ENCODE data around the gene BPIFA1. TPM values are rescaled to one million over a fixed set of nuclear protein-coding genes. Genes with fewer than 3 reads are reported as not detected.

BPIFA1 gene
- total RNA-seq, 1 experiment from 2014 or later: not detected

DNA sequence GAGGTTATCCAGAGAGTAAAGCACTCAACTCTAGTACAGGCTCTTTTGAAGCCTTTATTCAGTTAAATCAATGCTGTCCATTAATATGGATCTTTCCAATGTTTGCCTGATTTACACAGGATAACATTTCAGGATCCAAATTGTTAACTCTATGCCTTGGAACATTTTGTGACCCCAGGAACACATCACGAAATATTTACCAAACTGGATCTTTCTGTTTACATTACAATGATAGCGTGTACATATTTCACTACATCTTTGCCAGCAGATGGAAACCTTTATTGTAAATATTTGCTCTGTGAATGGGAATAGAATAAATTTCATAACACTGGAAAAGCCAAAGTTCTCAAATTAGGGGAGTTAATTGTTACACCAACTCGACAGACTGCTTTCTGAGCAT, 44.3 kb upstream of the BPIFA1 start:
- intact Hi-C loops (cut with micrococcal nuclease): no loop called here
- CTCF ChIA-PET: no interaction called here
- no peaks in the 10 kb centered on the region for H3K9me2 ChIP-seq (replicated peaks; ENCODE audit: low read length)

DNA sequence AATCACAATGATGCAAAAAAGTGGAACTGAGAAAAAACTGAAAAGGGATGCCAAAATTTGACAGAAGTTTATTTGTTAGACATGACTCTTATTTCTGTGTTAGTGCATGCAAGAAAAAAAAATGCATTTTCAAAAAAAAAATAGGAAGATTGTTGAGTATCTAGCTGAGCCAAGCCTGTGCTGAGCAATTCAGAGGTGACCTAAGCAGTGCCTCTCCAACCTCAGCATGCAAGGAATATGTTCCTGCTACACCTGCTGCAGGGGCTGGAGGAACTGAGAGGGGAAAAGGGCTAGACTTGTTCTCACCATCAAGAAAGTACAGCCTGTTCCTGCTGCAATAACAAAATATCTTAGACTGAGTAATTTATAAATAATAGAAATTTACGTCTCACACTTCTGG, 43.8 kb upstream of the BPIFA1 start:
- DNase-seq (no peak), ATAC-seq (no peak)
- Histone ChIP-seq H3K4me1 (ENCODE audit: insufficient read depth, low read length) (no peaks in the 10 kb centered on the region), H3K9ac (ENCODE audit: low read length) (no peak overlapping the region), H3K79me2 (ENCODE audit: low read length) (no peaks in the 10 kb centered on the region), H3K4me2 (ENCODE audit: low read length) (no peak overlapping the region), H3K4me3 (ENCODE audit: low read length) (no peak overlapping the region), H4K20me1 (ENCODE audit: low read length) (no peaks in the 10 kb centered on the region), H3K9me2 (replicated peaks; ENCODE audit: low read length) (no peaks in the 10 kb centered on the region), H3F3A (ENCODE audit: low read length, unreplicated experiment) (no peaks in the 10 kb centered on the region), H3K27me3 (ENCODE audit: low read length) (peaks cover 42% of the 10 kb centered on the region), H3K27ac (ENCODE audit: low read length) (no peak overlapping the region), H3K36me3 (ENCODE audit: low read depth, low read length) (no peaks in the 10 kb centered on the region), H3K9me3 (ENCODE audit: low read length) (no peaks in the 10 kb centered on the region), H2AFZ (ENCODE audit: low read length) (no peak overlapping the region)
- BruUV-seq (replicated peaks): no TSS peak
- intact Hi-C loops (cut with micrococcal nuclease): no loop called here
- ChIA-PET CTCF (no interaction called here), POLR2A (ENCODE audit: unreplicated experiment) (no interaction called here)
- no peak for TF ChIP-seq EZH2phosphoT487 (IDR thresholded peaks at IDR 0.05; ENCODE audit: borderline replicate concordance, low read length)
- TF ChIP-seq, protein P1, sequence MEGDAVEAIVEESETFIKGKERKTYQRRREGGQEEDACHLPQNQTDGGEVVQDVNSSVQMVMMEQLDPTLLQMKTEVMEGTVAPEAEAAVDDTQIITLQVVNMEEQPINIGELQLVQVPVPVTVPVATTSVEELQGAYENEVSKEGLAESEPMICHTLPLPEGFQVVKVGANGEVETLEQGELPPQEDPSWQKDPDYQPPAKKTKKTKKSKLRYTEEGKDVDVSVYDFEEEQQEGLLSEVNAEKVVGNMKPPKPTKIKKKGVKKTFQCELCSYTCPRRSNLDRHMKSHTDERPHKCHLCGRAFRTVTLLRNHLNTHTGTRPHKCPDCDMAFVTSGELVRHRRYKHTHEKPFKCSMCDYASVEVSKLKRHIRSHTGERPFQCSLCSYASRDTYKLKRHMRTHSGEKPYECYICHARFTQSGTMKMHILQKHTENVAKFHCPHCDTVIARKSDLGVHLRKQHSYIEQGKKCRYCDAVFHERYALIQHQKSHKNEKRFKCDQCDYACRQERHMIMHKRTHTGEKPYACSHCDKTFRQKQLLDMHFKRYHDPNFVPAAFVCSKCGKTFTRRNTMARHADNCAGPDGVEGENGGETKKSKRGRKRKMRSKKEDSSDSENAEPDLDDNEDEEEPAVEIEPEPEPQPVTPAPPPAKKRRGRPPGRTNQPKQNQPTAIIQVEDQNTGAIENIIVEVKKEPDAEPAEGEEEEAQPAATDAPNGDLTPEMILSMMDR (conservative IDR thresholded peaks at IDR 0.05; ENCODE audit: low read depth, low read length): no peak
- no peak for TF ChIP-seq EZH2 (IDR thresholded peaks at IDR 0.05; ENCODE audit: low read length, unreplicated experiment)

More for the DNA sequence above, 44.3 kb upstream of the BPIFA1 start:
- H3K4me2 ChIP-seq (ENCODE audit: low read length): no peak overlapping the region
- no peaks in the 10 kb centered on the region for H4K20me1 ChIP-seq (ENCODE audit: low read length)
- no peak overlapping the region for H3K9ac ChIP-seq (ENCODE audit: low read length)
- no peaks in the 10 kb centered on the region for H3F3A ChIP-seq (ENCODE audit: low read length, unreplicated experiment)
- TF ChIP-seq, protein P1 (conservative IDR thresholded peaks at IDR 0.05; ENCODE audit: low read depth, low read length): no peak
- TF ChIP-seq EZH2 (IDR thresholded peaks at IDR 0.05; ENCODE audit: low read length, unreplicated experiment): no peak
- no peak for TF ChIP-seq EZH2phosphoT487 (IDR thresholded peaks at IDR 0.05; ENCODE audit: borderline replicate concordance, low read length)
- no peak overlapping the region for H3K4me3 ChIP-seq (ENCODE audit: low read length)
- H3K36me3 ChIP-seq (ENCODE audit: low read depth, low read length): no peaks in the 10 kb centered on the region
- H2AFZ ChIP-seq (ENCODE audit: low read length): no peak overlapping the region
- no peak for ATAC-seq
- H3K4me1 ChIP-seq (ENCODE audit: insufficient read depth, low read length): no peaks in the 10 kb centered on the region
- DNase-seq: peak; percentile 5
- H3K79me2 ChIP-seq (ENCODE audit: low read length): no peaks in the 10 kb centered on the region
- POLR2A ChIA-PET (ENCODE audit: unreplicated experiment): no interaction called here
- H3K9me3 ChIP-seq (ENCODE audit: low read length): no peaks in the 10 kb centered on the region
- H3K27ac ChIP-seq (ENCODE audit: low read length): no peak overlapping the region
- BruUV-seq (replicated peaks): no TSS peak
- peaks cover 42% of the 10 kb centered on the region for H3K27me3 ChIP-seq (ENCODE audit: low read length)

GRCh38 chr20:33192912-33193501, 42.8 kb upstream of the BPIFA1 start:
- no peak overlapping the region for H3K9ac ChIP-seq (ENCODE audit: low read length)
- POLR2A ChIA-PET (ENCODE audit: unreplicated experiment): no interaction called here
- H3K9me2 ChIP-seq (replicated peaks; ENCODE audit: low read length): no peaks in the 10 kb centered on the region
- no peak for ATAC-seq
- no TSS peak for BruUV-seq (replicated peaks)
- H4K20me1 ChIP-seq (ENCODE audit: low read length): no peaks in the 10 kb centered on the region
- intact Hi-C loops (cut with micrococcal nuclease): no loop called here
- H3K4me2 ChIP-seq (ENCODE audit: low read length): no peak overlapping the region
- H2AFZ ChIP-seq (ENCODE audit: low read length): no peak overlapping the region
- H3K27ac ChIP-seq (ENCODE audit: low read length): no peak overlapping the region
- DNase-seq: no peak
- CTCF ChIA-PET: no interaction called here
- no peaks in the 10 kb centered on the region for H3K9me3 ChIP-seq (ENCODE audit: low read length)
- no peaks in the 10 kb centered on the region for H3K4me1 ChIP-seq (ENCODE audit: insufficient read depth, low read length)
- H3F3A ChIP-seq (ENCODE audit: low read length, unreplicated experiment): no peaks in the 10 kb centered on the region
- no peak overlapping the region for H3K4me3 ChIP-seq (ENCODE audit: low read length)
- H3K36me3 ChIP-seq (ENCODE audit: low read depth, low read length): no peaks in the 10 kb centered on the region
- H3K27me3 ChIP-seq (ENCODE audit: low read length): peaks cover 52% of the 10 kb centered on the region
- no peaks in the 10 kb centered on the region for H3K79me2 ChIP-seq (ENCODE audit: low read length)
- no peak for TF ChIP-seq EZH2 (IDR thresholded peaks at IDR 0.05; ENCODE audit: low read length, unreplicated experiment)
- no peak for TF ChIP-seq EZH2phosphoT487 (IDR thresholded peaks at IDR 0.05; ENCODE audit: borderline replicate concordance, low read length)
- TF ChIP-seq, protein P1 (conservative IDR thresholded peaks at IDR 0.05; ENCODE audit: low read depth, low read length): no peak

Measured in PC-3 (cell line).